NCI-H748 treated with DMSO at 0.1 percent for 48 hours (cell line): ENCODE measurements around the gene RANBP1.

ENCODE experiments used
- DNase-seq: peaks from one replicate; lab custom pipeline; 2025; lab: John Stamatoyannopoulos, UW

RANBP1 gene

GRCh38 chr22:20174785-20175596 is 59.1 kb downstream of the RANBP1 start:
- no peak for DNase-seq

- DNase-seq: no peak
Observed at GRCh38 chr22:20175597-20175900, 59.6 kb downstream of the RANBP1 start.

GRCh38 chr22:20176421-20177085 is 60.6 kb downstream of the RANBP1 start:
- no peak for DNase-seq
